Activated CD4-positive, alpha-beta memory T cell treated with anti-CD3 and anti-CD28 coated beads for 36 hours (primary cell): Measurements from ENCODE around the gene SORCS1. TPM values are rescaled to one million over a fixed set of nuclear protein-coding genes. Genes with fewer than 3 reads are reported as not detected.

Source experiments
- CTCF ChIA-PET: fragments of 350-600 bp; sonication (Branson Sonifier 250); formaldehyde crosslinking; loops from one replicate; lab custom pipeline; 2021; ENCODE audit warnings: antibody characterized with exemption, inconsistent platforms; lab: Charles Lee
- POLR2A ChIA-PET: fragments of 350-600 bp; sonication (Branson Sonifier 250); formaldehyde crosslinking; loops from one replicate; lab custom pipeline; 2021; ENCODE audit warnings: antibody characterized with exemption; lab: Charles Lee
- DNase-seq: peaks from one replicate; pipeline ENCODE4 v3.0.0-alpha.2; 2020
- H3K27ac Mint-ChIP-seq: one replicate; pipeline ENCODE4 v1.8.0; 2021; ENCODE audit warnings: mixed read lengths
- H3K27me3 Mint-ChIP-seq: one replicate; pipeline ENCODE4 v1.8.0; 2021; ENCODE audit warnings: mixed read lengths
- H3K36me3 Mint-ChIP-seq: one replicate; pipeline ENCODE4 v1.8.0; 2021; ENCODE audit warnings: mixed read lengths
- H3K4me1 Mint-ChIP-seq: one replicate; pipeline ENCODE4 v1.8.0; 2021; ENCODE audit warnings: low read depth, mixed read lengths
- H3K4me3 Mint-ChIP-seq: one replicate; pipeline ENCODE4 v1.8.0; 2021; ENCODE audit warnings: mild to moderate bottlenecking, mixed read lengths
- H3K9me3 Mint-ChIP-seq: one replicate; pipeline ENCODE4 v1.8.0; 2021; ENCODE audit warnings: mixed read lengths
- intact Hi-C: fragments of 100-400 bp; cut with micrococcal nuclease; formaldehyde crosslinking; loops from one replicate; pipeline ENCODE4 v1.15.1; 2023
- total RNA-seq, 2 experiments: library from RNA; stranded (reverse); gene quantifications; one replicate each; pipeline ENCODE4 v1.2.3, GENCODE V29; 2021

Gene SORCS1
- total RNA-seq, 2 experiments from 2014 or later: not detected

DNA sequence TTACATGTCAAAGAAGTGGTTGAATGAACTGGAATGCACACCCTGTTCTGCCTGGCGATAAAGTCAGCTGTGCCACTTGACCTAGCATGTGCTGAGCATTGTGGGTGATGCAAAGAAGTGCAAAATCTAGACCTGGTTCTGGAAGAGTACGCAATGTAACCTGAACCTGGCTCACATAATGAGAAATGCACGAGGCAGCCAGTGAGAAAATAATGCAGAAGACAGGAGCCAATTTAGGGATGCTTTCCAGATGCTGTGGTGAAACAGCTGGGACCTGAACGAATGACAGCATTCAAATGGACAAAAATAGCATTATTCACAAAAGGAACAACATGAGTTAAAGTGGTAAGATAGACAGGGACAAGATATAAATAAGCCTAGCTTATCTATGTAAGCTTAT lies 402.6 kb downstream of the SORCS1 start:
- no peaks in the 10 kb centered on the region for H3K36me3 Mint-ChIP-seq
- no peaks in the 10 kb centered on the region for H3K27me3 Mint-ChIP-seq
- ChIA-PET CTCF (no interaction called here), POLR2A (no interaction called here)
- no peak for DNase-seq
- intact Hi-C loops: no loop called here
- peaks cover 6% of the 10 kb centered on the region for H3K9me3 Mint-ChIP-seq
- no peaks in the 10 kb centered on the region for H3K4me1 Mint-ChIP-seq
- H3K4me3 Mint-ChIP-seq: no peak overlapping the region
- H3K27ac Mint-ChIP-seq: no peak overlapping the region

DNA sequence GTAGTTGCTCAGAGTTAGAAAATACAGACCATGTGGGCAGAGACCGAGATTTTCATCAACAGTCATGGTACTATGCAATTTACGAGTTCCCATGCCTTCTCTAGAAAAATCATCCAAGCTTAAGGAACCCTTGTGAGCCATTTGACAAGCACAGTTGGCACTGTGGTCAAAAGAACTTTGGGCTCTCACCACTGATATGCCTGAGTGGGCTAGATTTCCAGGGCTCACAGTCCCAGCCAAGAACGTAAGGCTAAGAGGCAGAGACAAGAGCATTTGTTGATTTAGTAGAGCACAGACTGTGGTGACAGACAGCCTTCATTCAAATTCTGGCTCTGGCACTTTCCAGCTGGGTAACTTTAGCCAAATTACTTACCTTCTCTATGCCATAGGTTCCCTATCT lies 407.0 kb downstream of the SORCS1 start:
- ChIA-PET CTCF (no interaction called here), POLR2A (no interaction called here)
- H3K36me3 Mint-ChIP-seq: no peaks in the 10 kb centered on the region
- no peaks in the 10 kb centered on the region for H3K27me3 Mint-ChIP-seq
- peaks cover 5% of the 10 kb centered on the region for H3K9me3 Mint-ChIP-seq
- H3K4me1 Mint-ChIP-seq: no peaks in the 10 kb centered on the region
- H3K27ac Mint-ChIP-seq: no peak overlapping the region
- intact Hi-C loops: no loop called here
- H3K4me3 Mint-ChIP-seq: no peak overlapping the region
- DNase-seq: no peak

DNA sequence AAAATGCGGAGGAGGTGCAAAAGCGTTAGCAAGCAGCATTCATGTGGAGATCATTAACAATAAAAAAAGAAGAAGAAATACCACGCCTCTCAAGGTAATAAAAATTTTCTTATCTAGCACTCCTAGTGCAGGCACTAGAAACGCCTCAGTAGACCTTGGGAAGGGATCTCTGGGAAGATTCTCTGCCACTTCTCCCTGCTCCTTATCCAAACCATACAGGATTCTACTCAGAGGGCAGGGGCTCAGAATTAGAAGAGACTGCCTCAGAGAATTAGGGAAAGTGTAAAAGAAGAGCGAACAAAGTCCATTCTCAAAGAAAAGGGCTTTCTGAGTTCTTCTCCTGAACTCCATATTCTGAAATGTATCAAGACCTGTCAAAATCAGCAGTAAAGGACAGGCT lies 413.4 kb downstream of the SORCS1 start:
- POLR2A ChIA-PET: no interaction called here
- no peaks in the 10 kb centered on the region for H3K27me3 Mint-ChIP-seq
- no peak overlapping the region for H3K27ac Mint-ChIP-seq
- no peaks in the 10 kb centered on the region for H3K4me1 Mint-ChIP-seq
- no peak for DNase-seq
- H3K9me3 Mint-ChIP-seq: peaks cover 5% of the 10 kb centered on the region
- intact Hi-C loops: no loop called here
- H3K4me3 Mint-ChIP-seq: no peak overlapping the region
- CTCF ChIA-PET: no interaction called here
- H3K36me3 Mint-ChIP-seq: no peaks in the 10 kb centered on the region

DNA sequence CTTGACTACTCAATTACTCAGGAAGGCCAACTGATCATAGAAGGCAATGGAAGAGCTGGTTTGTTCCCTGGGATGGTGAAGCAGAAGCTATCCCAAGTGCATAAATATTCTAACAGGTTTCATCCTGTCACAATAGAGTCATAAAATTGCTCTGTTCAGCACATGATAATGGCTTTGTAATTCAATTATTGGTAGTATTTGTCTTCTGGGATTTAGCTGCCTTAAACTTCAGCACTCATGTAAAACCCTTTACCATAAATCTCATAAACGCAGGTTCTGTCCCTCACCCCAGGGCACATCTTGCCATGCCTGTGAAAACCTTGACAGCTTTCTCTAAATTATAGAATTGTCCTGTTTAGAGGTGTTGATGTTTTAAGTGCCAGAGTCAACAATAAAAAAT lies 417.6 kb downstream of the SORCS1 start:
- DNase-seq: no peak
- ChIA-PET CTCF (no interaction called here), POLR2A (no interaction called here)
- Mint-ChIP-seq H3K4me1 (no peaks in the 10 kb centered on the region), H3K36me3 (no peaks in the 10 kb centered on the region), H3K27ac (no peak overlapping the region), H3K4me3 (no peak overlapping the region), H3K9me3 (peaks cover 2% of the 10 kb centered on the region), H3K27me3 (no peaks in the 10 kb centered on the region)
- intact Hi-C loops: no loop called here

DNA sequence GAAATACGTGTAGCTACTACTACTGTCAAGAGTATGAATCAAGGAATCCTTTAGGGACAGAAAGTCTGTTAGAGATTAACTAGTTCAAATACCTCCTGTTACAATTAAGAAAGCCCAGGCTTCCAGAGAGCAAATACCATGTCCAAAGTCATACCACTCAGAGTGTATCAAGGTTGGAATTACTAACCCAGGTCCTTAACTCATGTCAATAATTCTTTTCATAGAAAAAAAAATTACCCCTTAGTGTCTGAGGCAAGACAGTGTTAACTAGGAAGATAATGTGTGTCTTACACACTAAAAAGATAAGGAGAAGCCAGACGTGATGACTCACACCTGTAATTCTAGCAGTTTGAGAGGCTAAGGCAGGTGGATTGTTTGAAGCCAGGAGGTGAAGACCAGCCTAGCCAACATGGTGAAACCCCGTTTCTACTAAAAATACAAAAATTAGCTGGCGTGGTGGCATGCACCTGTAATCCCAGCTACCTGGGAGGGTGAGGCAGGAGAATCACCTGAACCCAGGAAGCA lies 423.4 kb downstream of the SORCS1 start:
- no peaks in the 10 kb centered on the region for H3K4me1 Mint-ChIP-seq
- no peak for DNase-seq

DNA sequence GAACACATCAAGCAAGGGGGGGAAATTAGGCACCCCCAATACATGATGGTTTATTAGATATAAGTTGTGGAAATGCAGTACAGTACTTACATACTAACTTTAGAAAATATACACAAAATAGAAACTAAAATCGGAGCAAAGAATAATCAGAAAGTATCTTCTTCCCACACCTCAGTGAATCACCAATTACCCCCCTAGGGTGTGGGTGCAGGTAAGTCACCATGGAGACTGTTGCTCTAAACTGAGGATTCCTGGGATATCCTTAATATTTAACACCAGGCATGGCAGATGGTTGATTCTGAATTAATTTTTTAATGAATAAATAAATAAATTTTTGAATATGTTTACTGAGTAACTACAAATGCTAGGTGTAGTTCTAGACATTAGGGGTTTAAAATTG lies 424.4 kb downstream of the SORCS1 start:
- Mint-ChIP-seq H3K4me1 (no peaks in the 10 kb centered on the region), H3K27me3 (no peaks in the 10 kb centered on the region), H3K9me3 (peaks cover 3% of the 10 kb centered on the region), H3K27ac (no peak overlapping the region), H3K36me3 (no peaks in the 10 kb centered on the region), H3K4me3 (no peak overlapping the region)
- intact Hi-C loops: no loop called here
- no peak for DNase-seq
- CTCF ChIA-PET: no interaction called here
- POLR2A ChIA-PET: no interaction called here

More for the DNA sequence above, 423.4 kb downstream of the SORCS1 start:
- no peaks in the 10 kb centered on the region for H3K27me3 Mint-ChIP-seq
- POLR2A ChIA-PET: no interaction called here
- H3K4me3 Mint-ChIP-seq: no peak overlapping the region
- intact Hi-C loops: no loop called here
- no peak overlapping the region for H3K27ac Mint-ChIP-seq
- CTCF ChIA-PET: no interaction called here
- peaks cover 3% of the 10 kb centered on the region for H3K9me3 Mint-ChIP-seq
- H3K36me3 Mint-ChIP-seq: no peaks in the 10 kb centered on the region

- CTCF ChIA-PET: no interaction called here
- Mint-ChIP-seq H3K36me3 (no peaks in the 10 kb centered on the region), H3K9me3 (peaks cover 9% of the 10 kb centered on the region), H3K27me3 (no peaks in the 10 kb centered on the region), H3K27ac (no peak overlapping the region), H3K4me1 (no peaks in the 10 kb centered on the region), H3K4me3 (no peak overlapping the region)
- POLR2A ChIA-PET: no interaction called here
- intact Hi-C loops: no loop called here
- DNase-seq: no peak
These were observed 430.3 kb downstream of the SORCS1 start for GRCh38 chr10:106734220-106734619.

DNA sequence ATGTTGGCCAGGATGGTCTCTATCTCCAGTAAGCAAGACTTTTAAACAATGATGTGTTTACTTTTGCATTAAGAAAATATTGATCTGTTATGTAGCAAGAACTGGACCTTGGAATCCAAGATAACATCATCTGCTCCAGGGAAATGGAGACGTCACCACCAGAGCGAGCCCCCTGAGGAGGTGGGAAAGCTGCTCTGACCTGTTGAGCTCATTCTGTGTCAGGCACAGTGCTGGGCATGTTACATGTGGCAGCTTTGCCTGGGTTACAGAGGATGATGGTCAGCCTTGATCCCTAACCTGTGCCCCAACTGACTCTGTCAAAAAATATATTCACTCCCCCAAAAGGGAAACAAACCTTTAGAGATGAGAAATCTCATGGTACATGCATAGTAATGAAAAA lies 436.3 kb downstream of the SORCS1 start:
- intact Hi-C loops: no loop called here
- no peaks in the 10 kb centered on the region for H3K36me3 Mint-ChIP-seq
- H3K27ac Mint-ChIP-seq: no peak overlapping the region
- POLR2A ChIA-PET: no interaction called here
- DNase-seq: no peak
- H3K27me3 Mint-ChIP-seq: no peaks in the 10 kb centered on the region
- H3K4me1 Mint-ChIP-seq: no peaks in the 10 kb centered on the region
- CTCF ChIA-PET: no interaction called here
- no peak overlapping the region for H3K4me3 Mint-ChIP-seq
- H3K9me3 Mint-ChIP-seq: peaks cover 6% of the 10 kb centered on the region

DNA sequence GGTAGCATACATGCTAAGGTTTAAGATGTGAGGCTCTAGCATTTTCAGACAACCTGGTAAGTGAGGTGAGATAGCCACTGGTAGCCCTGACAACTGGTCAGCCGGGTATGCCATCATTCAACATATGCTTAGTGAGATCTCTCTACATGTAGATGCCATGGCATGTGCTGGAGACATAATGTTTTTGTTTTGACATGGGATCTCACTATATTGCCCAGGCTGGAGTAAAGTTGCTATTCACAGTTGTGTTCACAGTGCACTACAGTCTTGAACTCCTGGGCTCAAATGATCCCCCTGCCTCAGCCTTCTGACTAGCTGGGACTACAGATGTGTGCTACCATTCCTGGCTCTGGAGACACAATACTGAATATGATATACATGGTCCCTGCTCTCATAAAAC lies 437.3 kb downstream of the SORCS1 start:
- intact Hi-C loops: no loop called here
- no peaks in the 10 kb centered on the region for H3K27me3 Mint-ChIP-seq
- POLR2A ChIA-PET: no interaction called here
- H3K4me3 Mint-ChIP-seq: no peak overlapping the region
- no peaks in the 10 kb centered on the region for H3K36me3 Mint-ChIP-seq
- H3K27ac Mint-ChIP-seq: no peak overlapping the region
- H3K9me3 Mint-ChIP-seq: peaks cover 6% of the 10 kb centered on the region
- DNase-seq: no peak
- H3K4me1 Mint-ChIP-seq: no peaks in the 10 kb centered on the region
- CTCF ChIA-PET: no interaction called here

GRCh38 chr10:106722524-106722923 lies 442.0 kb downstream of the SORCS1 start:
- ChIA-PET POLR2A (no interaction called here), CTCF (no interaction called here)
- Mint-ChIP-seq H3K9me3 (peaks cover 3% of the 10 kb centered on the region), H3K36me3 (no peaks in the 10 kb centered on the region), H3K27me3 (no peaks in the 10 kb centered on the region), H3K4me3 (no peak overlapping the region), H3K4me1 (no peaks in the 10 kb centered on the region), H3K27ac (no peak overlapping the region)
- intact Hi-C loops: no loop called here
- DNase-seq: no peak

DNA sequence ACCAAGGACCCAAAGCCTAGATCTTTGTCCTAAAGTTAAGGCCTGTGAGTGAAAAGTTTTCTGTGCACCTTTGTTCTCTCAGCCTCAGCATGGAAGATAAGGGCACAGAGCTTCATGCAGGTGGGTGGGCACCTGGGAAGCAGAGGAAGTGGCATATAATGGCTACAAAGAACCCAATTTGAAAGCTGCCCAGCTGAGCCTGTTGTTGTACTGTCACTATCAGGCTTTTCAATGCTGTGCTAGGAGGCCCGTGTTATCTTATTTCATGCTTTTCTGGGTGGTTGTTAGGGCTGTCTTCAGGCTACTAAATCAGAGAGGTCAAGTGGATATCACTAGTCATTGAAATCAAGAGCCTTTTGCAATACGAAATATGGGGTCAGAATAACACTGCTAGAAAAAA lies 443.8 kb downstream of the SORCS1 start:
- ChIA-PET CTCF (no interaction called here), POLR2A (no interaction called here)
- no peak for DNase-seq
- Mint-ChIP-seq H3K4me3 (no peak overlapping the region), H3K9me3 (peaks cover 6% of the 10 kb centered on the region), H3K27ac (no peak overlapping the region), H3K4me1 (no peaks in the 10 kb centered on the region), H3K27me3 (no peaks in the 10 kb centered on the region), H3K36me3 (no peaks in the 10 kb centered on the region)
- intact Hi-C loops: no loop called here

DNA sequence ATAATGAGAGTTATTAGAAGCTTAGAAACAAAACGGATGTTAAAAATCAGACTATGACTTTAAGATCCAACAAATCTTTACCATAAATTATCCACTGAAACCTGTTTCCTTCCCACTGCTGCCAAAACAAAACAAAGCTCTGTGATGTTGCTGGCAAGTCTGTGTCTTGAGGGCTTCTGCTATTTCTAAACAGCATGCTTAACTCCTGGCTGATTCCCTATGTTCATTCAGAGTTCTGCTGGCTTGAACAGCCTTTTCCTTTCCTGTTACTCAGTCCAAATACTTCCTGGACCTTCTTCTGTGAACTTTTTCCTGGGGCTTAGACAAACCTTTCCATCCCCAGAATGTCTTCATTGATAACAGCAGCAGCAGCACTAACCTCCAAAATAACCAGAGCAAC lies 448.1 kb downstream of the SORCS1 start:
- H3K27me3 Mint-ChIP-seq: no peaks in the 10 kb centered on the region
- no peaks in the 10 kb centered on the region for H3K36me3 Mint-ChIP-seq
- ChIA-PET POLR2A (no interaction called here), CTCF (no interaction called here)
- no peaks in the 10 kb centered on the region for H3K4me1 Mint-ChIP-seq
- peaks cover 12% of the 10 kb centered on the region for H3K9me3 Mint-ChIP-seq
- no peak overlapping the region for H3K27ac Mint-ChIP-seq
- DNase-seq: no peak
- no peak overlapping the region for H3K4me3 Mint-ChIP-seq
- intact Hi-C loops: no loop called here

- Mint-ChIP-seq H3K27ac (no peak overlapping the region), H3K36me3 (no peaks in the 10 kb centered on the region), H3K4me3 (no peak overlapping the region), H3K27me3 (no peaks in the 10 kb centered on the region), H3K4me1 (no peaks in the 10 kb centered on the region), H3K9me3 (peaks cover 12% of the 10 kb centered on the region)
- POLR2A ChIA-PET: interaction anchor here (0.6 kb wide), 1 partner anchor 121 kb away, joined by 3 read pairs; no protein-coding TSS in a partner anchor
- DNase-seq: no peak
- intact Hi-C loops: no loop called here
- CTCF ChIA-PET: interaction anchor here (1.0 kb wide), 1 partner anchor 11 kb away, joined by 3 read pairs; no protein-coding TSS in a partner anchor
These were observed 449.6 kb downstream of the SORCS1 start for GRCh38 chr10:106714734-106715555.
